GM06990 (cell line): Measurements from ENCODE around the gene OR6C6.

Experiments used
- DNase-seq: peaks from one replicate; pipeline ENCODE4 v3.0.0-alpha.2; 2011; ENCODE audit not compliant: insufficient read length; ENCODE audit errors: extremely low read depth
- H3K27me3 ChIP-seq: replicated peaks from 2 replicates; pipeline ENCODE4 v1.6.0; 2011; ENCODE audit warnings: low read length; ENCODE audit not compliant: control insufficient read depth, insufficient read depth
- H3K36me3 ChIP-seq: 2 replicates; pipeline ENCODE4 v1.5.1; 2011; ENCODE audit warnings: low read length; ENCODE audit not compliant: control insufficient read depth, insufficient read depth
- H3K4me3 ChIP-seq: replicated peaks from 2 replicates; pipeline ENCODE4 v1.5.1; 2011; ENCODE audit warnings: low read depth, mild to moderate bottlenecking, control low read depth, low read length
- CTCF ChIP-seq: IDR thresholded peaks from 2 replicates; pipeline ENCODE4 v1.5.1; 2011; ENCODE audit warnings: low read length, control low read depth, mild to moderate bottlenecking, inconsistent platforms; ENCODE audit not compliant: insufficient read depth, poor library complexity, severe bottlenecking

OR6C6 gene

GRCh38 chr12:55289999-55290398 is 6.4 kb downstream of the OR6C6 start:
- Histone ChIP-seq H3K27me3 (no peaks in the 10 kb centered on the region), H3K36me3 (no peaks in the 10 kb centered on the region), H3K4me3 (no peak overlapping the region)
- DNase-seq = no peak
- no peak for TF ChIP-seq CTCF

- Histone ChIP-seq H3K36me3 (no peaks in the 10 kb centered on the region), H3K4me3 (no peak overlapping the region), H3K27me3 (no peaks in the 10 kb centered on the region)
- no peak for DNase-seq
- no peak for TF ChIP-seq CTCF
Observed at GRCh38 chr12:55280991-55281390, 15.4 kb downstream of the OR6C6 start.

GRCh38 chr12:55258303-55258702 is 38.1 kb downstream of the OR6C6 start:
- Histone ChIP-seq H3K27me3 (no peaks in the 10 kb centered on the region), H3K36me3 (no peaks in the 10 kb centered on the region), H3K4me3 (no peak overlapping the region)
- no peak for TF ChIP-seq CTCF
- no peak for DNase-seq

GRCh38 chr12:55256831-55257230 is 39.5 kb downstream of the OR6C6 start:
- no peaks in the 10 kb centered on the region for H3K27me3 ChIP-seq
- TF ChIP-seq CTCF = no peak
- H3K36me3 ChIP-seq = no peaks in the 10 kb centered on the region
- DNase-seq = no peak
- H3K4me3 ChIP-seq = no peak overlapping the region

- TF ChIP-seq CTCF = no peak
- DNase-seq = no peak
- Histone ChIP-seq H3K36me3 (no peaks in the 10 kb centered on the region), H3K4me3 (no peak overlapping the region), H3K27me3 (no peaks in the 10 kb centered on the region)
Observed at GRCh38 chr12:55253281-55253680, 43.1 kb downstream of the OR6C6 start.

- DNase-seq = no peak
- H3K36me3 ChIP-seq = no peaks in the 10 kb centered on the region
- H3K27me3 ChIP-seq = no peaks in the 10 kb centered on the region
- TF ChIP-seq CTCF = no peak
- no peak overlapping the region for H3K4me3 ChIP-seq
Observed at GRCh38 chr12:55250944-55251343, 45.4 kb downstream of the OR6C6 start.
